GM21529 (cell line): ENCODE data around the gene CTAGE4.
"Not testable (repeated sequence)": the region's sequence is repeated elsewhere in the genome, so short reads cannot be mapped to it uniquely, and the experiment has no call there.

ENCODE experiments used
- ATAC-seq: cut with Tn5 transposase; IDR thresholded peaks from one replicate; pipeline ENCODE4 v1.9.1; 2021; ENCODE audit not compliant: unreplicated experiment

CTAGE4 gene, protein sequence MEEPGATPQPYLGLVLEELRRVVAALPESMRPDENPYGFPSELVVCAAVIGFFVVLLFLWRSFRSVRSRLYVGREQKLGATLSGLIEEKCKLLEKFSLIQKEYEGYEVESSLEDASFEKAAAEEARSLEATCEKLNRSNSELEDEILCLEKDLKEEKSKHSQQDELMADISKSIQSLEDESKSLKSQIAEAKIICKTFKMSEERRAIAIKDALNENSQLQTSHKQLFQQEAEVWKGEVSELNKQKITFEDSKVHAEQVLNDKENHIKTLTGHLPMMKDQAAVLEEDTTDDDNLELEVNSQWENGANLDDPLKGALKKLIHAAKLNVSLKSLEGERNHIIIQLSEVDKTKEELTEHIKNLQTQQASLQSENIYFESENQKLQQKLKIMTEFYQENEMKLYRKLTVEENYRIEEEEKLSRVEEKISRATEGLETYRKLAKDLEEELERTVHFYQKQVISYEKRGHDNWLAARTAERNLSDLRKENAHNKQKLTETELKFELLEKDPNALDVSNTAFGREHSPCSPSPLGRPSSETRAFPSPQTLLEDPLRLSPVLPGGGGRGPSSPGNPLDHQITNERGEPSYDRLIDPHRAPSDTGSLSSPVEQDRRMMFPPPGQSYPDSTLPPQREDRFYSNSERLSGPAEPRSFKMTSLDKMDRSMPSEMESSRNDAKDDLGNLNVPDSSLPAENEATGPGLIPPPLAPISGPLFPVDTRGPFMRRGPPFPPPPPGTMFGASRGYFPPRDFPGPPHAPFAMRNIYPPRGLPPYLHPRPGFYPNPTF

DNA sequence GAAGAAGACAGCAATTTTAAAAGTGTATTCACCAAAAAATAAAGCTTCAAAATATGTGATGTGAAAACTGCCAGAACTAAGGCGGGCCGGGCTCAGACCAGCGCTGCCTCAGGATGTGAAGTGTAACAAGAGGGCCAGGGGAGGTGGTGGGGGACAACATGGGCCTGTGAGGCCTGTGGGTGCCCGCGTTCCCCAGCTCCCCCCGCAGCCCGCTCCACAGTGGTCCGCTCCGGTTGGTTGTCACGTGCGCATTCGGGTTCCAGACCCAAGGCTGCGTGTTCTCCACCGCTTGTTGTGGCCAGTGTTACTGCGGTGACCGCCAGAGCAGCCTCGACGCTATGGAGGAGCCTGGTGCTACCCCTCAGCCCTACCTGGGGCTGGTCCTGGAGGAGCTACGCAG is at the start of gene CTAGE4:
CTAGE4 (plus strand) TSS at position 301 of the 400 bp plus-strand sequence; CDS start at position 339, 38 bp downstream.
- not testable (repeated sequence) for ATAC-seq

DNA sequence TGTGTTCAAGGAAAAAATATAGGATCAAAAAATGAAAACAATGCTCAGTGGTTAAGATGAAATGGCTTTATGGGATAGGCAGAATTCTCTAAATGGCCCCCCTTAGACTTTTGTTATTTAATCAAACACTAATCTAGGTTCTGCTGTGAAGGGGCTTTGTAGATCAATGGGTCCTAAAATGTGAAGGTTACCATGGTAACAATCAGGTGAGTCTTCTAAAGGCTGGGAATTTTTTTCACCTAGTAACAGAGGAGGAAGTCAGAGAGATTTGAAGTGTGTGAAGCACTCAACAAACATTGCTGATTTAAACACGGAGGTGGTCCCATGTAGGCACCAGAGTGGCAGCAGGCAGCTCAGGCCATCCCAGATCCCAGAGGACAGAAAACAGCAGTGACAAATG is 49.1 kb upstream of the CTAGE4 start:
- no peak for ATAC-seq

DNA sequence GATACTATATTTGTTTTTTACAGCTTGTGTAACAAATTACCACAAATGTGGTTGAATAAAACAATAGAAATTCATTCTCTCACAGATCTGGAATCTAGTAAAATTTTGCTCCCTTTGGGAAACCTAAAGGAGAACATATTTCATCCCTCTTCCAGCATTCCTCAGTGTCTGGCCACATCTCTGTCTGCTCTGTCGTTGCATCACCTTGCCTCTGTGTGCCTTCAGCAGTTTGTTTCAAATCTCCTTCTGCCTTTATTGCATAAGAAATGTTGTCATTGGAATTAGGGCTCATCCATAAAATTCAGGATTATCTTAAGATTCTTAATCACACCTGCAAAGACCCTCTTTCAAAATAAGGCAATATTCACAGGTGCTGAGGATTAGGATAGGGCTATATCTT is 45.8 kb upstream of the CTAGE4 start:
- no peak for ATAC-seq

DNA sequence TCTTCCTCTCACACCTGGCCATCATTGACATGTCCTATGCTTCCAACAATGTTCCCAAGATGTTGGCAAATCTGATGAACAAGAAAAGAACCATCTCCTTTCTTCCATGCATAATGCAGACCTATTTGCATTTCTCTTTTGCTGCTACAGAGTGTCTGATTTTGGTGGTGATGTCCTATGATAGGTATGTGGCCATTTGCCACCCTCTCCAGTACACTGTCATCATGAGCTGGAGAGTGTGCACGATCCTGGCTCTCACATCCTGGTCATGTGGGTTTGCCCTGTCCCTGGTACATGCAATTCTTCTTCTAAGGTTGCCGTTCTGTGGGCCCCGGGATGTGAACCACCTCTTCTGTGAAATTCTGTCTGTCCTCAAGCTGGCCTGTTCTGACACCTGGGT is 41.1 kb upstream of the CTAGE4 start:
- no peak for ATAC-seq

DNA sequence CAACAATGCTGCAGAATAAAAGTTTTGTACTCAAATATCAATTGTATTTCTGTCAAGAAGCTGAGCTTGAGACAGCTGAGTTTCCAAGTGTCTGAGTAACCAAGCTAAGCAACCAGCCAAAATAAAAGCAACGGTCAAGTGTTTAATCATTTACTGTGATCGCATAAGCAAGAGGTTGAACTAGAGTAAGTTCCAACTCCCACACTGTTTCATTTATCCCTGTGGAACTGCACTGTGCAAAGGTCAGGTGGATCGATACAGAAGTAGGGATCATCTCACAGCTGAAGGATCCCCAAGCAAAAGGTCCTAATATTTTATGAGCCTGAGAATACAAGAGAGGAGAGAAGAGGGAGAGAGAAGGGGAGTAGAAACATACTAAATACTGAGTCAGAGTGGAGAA is 38.8 kb upstream of the CTAGE4 start:
- no peak for ATAC-seq

DNA sequence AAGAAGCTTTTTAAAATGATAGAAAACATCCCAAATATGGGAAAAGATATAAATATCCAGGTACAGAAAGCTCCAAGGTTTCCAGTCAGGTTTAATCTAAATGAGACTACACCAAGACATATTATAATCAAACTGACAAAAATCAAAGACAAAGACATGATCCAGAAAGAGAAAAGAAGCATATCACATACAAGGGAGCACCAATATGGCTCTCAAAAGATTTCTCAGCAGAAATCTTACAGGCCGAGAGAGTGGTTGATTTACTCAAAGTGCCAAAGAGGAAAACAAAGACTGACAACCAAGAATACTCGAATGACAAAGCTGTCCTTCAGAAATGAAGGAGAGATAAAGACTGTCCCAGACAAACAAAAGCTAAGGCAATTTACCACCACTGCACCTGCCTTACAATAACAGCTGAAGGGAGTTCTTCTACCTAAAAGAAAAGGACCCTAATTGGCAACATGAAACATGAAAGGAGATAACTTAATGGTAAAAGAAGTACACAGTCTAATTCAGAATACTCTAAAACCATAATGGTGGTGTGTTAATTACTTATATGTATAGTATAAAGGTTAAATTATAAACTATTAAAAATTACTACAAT is 34.9 kb upstream of the CTAGE4 start:
- ATAC-seq, result no peak

DNA sequence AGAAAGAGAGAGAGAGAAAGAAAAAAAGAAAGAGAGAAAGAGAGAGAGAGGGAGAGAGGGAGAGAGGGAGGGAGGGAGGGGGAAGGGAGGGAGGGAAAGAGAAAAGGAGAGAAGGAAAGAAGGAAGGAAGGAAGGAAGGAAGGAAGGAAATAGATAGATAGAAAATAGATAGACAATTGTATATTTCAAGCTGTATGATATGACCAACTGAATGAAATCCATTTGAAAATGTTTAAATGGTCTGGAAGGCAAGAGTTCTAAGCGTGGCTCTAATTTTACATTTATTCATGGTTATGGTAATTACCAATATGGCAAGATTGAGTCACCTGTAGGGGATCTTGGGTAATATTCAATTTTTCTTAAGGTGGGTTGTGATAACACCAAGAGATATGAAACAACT is 24.4 kb upstream of the CTAGE4 start:
- ATAC-seq, result no peak

DNA sequence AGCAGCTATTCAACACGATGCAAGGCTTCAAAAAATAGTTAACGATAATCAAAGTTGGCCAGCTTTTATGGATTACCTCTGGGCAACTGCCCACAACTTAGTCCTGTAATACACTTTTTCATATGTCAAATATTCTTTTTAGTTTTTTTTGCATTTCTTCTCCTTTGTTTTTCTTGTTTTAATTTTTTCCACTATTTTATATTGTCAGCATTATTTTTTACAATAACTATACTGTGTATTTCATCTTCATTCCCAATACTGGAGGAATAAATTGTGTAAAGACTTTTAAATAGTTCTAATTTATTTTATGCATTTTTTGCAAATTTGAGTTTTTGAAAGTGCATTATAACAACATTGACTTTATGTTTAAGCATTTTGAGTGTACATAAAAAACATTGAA is 18.5 kb upstream of the CTAGE4 start:
- ATAC-seq, result no peak

DNA sequence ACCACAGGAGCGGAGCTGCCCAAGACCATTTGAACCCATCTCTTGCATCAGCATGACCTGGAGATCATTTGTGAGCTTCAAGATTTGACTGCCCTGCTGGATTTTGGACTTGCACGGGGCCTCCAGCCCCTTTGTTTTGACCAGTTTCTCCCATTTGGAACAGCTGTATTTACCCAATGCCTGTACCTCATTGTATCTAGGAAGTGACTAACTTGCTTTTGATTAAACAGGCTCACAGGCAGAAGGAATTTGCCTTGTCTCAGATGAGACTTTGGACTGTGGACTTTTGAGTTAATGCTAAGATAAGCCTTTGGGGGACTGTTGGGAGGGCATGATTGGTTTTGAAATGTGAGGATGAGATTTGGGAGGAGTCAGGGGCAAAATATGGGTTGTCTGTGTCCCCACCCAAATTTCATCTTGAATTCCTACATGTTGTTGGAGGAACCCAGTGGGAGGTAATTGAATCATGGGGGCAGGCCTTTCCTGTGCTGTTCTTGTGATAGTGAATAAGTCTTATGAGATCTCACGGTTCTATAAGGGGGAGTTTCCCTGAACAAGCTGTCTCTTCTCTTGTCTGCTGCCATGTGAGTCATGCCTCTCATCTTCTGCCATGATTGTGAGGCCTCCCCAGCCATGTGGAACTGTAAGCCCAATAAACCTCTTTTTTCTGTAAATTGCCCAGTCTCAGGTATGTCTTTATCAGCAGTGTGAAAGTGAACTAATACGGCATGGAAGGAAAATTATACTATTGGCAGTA is 11.5 kb upstream of the CTAGE4 start:
- ATAC-seq, result not testable (repeated sequence)

DNA sequence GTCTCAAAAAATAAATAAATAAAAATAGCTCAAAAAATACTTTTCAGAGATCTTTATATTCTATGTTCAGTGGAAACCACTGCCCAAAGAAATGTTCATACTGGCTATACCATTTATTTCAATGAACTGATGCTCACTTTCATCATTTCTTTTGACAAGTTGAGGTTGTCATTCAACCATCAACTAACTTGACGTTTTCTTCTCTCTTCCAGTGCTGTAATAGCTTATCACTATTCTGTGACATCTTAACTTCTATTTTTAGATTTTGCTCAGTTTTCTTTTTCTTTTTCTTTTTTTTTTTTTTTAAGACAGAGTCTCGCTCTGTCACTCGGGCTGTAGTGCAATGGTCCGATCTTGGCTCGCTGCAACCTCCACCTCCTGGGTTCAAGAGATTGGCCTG is 8.7 kb upstream of the CTAGE4 start:
- ATAC-seq, result no peak

DNA sequence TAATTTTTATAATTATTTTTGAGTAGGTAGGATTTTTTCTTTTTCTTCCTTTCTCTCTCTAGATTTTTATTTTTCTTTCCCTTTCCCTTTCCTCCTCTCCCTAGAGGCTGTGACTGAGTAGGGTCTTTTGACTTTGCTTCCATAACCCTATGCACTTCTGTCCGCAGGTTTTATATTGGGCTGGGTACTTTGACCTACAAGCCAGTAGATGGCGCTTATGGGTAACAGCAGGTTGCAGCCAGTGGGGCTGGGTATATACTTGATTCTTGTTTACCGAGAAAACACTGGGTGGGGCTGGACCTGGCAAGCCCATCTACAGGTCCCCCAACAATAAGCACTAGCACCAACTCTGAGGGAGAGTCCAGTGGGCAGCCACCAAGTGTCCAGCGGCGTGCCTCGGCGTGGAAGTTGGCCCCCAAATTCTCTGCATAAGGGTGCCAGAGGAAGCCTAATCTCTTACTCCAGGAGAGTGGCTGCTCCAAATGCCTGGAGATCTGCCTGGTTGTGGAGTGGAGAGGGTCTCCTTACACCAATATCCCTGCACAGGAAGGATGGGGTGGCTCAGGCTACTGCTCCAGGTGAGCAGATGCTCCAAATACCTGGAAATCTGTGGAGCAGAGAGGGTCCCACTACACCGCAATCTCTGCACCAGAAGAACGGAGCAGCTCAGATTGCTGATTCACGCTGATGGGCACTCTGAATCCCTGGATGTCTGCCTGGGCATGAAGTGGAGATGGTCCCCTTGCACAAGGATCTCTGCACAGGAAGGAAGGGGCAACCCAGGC is 4.7 kb upstream of the CTAGE4 start:
- ATAC-seq, result peak; percentile 97

DNA sequence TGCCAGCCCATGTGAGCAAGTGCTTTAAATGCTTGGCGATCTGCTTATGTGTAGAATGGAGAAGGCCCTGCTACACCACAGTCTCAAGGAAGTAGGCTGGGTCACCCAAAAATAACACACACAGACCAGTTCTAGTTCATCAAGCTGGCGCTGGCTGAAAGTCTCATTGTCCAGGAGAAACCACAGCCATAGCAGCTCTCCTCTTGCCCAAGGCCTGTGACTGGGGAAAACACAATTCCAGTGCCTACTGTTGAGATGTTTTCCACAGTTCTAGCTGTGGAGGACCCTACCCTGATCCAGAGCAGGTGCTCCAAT is 4.1 kb upstream of the CTAGE4 start:
- ATAC-seq, result peak; percentile 13

DNA sequence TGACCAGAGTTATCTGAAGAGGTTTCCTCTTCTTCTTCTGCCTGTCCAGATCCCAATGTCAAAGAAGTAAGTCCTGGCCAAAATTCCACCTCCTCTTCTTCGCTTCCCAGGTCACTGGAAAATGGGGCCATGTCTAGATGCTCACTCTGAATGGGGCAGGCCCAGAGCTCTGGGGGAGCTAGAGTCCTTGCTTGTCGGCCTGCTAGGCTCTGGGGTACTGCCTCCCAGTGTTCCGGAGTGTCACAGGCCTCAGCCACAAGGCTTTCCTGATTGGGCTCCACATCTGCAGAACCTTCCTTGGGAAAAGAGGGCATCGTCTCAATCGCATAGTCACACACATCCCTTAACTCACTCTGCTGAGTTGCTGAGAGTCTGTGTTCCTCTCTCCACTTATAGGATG is 4.6 kb downstream of the CTAGE4 start:
- ATAC-seq, result not testable (repeated sequence)

DNA sequence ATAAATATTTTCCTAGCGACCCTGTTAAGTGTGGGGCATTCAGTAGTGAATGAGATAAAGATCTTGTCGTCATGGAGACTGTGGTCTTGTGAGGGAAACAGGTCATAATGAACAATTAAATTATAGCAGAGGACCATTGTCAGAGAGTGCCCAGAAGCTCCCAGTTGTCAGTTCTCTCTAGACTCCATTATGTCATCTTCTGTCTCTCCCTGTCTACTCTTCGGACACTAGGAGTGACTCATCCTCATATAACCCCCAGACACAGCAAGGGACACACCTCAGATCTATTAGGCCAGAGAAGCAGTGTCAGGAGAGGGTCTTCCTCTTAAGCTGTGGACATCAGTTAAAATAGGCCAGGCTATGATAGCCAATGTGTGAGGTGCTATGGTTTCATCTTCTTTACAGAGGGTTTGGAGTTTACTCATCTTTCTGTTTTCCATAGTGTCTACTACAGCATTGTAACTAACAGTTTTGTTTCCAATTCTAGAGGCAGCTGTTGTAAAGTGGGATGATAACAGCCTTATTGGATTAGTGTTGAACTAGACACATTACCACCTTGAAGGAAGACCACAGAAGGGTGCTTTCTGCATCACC is 5.4 kb downstream of the CTAGE4 start:
- not testable (repeated sequence) for ATAC-seq

DNA sequence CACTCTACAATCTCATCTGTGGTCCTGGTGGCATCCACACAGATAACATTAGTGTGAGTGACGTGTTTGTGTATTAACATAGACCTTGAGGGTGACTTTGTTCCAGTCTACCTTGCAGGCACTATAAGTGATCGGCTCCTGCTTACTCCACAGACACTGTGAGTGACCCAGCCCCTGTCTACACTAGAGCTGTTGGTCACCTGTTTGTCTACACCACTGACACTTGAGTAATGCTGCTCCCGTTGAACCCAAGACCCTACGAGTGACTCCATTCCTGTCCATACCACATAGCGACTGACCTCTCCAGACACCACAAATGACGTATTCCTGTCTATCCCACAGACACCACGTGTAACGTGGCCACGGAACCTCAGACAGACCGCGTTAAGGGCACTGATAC is 10.5 kb downstream of the CTAGE4 start:
- ATAC-seq, result not testable (repeated sequence)

DNA sequence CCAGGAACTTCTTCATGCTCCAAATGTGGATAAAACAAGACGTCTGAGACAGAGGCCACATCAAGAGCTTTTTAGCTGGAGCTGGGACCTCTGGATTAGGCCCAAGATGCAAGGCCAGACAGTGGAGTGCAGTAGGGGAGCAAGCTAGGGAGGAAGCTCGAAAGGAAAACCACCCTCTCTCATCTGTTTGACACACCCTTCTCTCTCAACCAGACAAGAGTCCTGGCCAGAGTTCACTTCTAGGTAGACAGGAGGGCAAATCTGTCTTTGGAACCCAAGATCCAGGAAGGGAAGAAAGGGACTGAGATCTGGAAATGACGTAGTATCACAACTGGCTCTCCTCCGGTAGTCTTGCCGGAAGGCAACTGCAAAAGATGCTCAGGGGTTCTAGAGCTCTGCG is 11.2 kb downstream of the CTAGE4 start:
- ATAC-seq, result not testable (repeated sequence)

DNA sequence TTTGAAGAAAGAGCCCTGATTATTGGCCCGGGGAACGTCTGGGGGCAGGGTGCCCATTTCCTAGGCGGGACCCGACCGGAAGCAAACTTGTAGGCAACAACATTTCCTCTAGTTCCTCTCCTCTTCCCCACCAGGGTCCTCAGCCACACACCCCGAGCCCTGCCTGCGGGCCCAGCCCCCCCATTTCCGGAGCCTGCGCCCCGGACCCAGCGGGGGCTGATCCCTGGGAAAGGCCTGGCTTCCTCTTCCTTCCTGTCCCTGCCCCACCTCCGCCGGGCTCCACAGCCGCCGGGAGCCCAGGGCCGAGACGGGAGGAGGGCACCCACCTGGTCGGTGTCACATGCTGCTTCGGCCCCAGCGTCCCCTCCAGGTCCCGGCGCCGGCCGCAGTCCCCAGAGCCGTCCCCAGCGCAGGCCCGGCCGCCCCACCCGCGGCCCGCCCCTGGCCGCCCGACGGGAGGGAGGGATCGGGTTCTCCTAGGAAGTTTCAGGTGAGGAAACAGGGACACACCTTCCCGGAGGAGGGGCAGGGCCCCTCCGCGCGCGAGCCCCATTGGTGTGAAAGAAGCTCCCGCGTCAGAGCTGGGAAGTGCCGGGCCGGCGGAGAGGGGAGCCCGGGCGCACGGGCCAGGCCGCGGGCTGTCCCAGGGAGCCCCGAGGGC is 12.1 kb downstream of the CTAGE4 start, which contains the start of gene ARHGEF35:
ARHGEF35 (minus strand) TSS at position 622 of the 661 bp plus-strand sequence. CDS start 7,450 bp downstream, outside the sequence.
- ATAC-seq, result peak; percentile 67

DNA sequence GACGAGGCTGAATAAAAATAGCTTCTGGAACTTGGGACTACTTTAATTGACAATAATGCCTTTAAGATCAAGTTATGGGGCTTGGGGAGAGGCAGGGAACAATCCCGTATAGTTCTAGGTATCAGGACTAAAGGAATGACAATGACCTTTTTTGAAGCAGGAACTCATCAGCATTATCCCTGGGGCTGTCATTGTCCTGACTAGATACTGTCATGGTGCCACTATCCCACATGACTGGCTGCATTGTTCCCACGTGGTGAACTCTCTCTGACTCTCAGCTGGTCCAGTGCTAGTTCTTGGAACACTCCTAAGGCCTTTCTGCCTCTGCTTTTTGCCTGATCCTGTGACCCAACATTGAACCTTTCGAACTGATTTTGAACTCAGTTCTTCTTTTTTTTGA is 15.7 kb downstream of the CTAGE4 start:
- not testable (repeated sequence) for ATAC-seq

DNA sequence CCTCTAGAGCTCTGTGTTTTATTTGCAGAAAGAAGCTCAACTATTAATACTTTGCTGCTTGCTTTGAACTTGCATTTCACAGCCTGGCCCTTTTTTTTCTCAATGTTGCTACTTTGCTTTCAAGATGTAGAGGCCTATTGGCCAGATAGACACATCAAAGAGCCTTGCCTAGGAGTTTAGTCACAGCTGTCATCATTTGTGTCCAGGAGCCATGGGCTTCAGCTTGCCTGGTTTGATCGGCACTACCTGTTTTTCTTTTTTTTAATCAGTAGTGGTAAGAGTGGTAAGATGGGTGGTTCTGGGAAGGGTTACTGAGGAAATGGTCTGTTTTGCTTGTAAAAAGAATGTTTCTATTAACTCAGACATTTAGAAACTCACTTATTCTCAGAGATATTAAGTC is 18.7 kb downstream of the CTAGE4 start:
- peak; percentile 16 for ATAC-seq
